ENCODE measurements around the gene APCDD1L.

- TF ChIP-seq CTCF (IDR thresholded peaks at IDR 0.05) (no peak), POLR2A (IDR thresholded peaks at IDR 0.05) (no peak), POLR2AphosphoS5 (IDR thresholded peaks at IDR 0.05) (no peak)
Measured at GRCh38 chr20:58416057-58416456, 99.1 kb downstream of the APCDD1L start.

Data from breast epithelium (tissue), 3 donors.